ENCODE data around the gene ATAD1. TPM values are rescaled to one million over a fixed set of nuclear protein-coding genes. Genes with fewer than 3 reads are reported as not detected.

The ATAD1 gene, protein sequence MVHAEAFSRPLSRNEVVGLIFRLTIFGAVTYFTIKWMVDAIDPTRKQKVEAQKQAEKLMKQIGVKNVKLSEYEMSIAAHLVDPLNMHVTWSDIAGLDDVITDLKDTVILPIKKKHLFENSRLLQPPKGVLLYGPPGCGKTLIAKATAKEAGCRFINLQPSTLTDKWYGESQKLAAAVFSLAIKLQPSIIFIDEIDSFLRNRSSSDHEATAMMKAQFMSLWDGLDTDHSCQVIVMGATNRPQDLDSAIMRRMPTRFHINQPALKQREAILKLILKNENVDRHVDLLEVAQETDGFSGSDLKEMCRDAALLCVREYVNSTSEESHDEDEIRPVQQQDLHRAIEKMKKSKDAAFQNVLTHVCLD
- 10 to 100 TPM; 49.2 to 49.7 TPM for total RNA-seq
- polyA plus RNA-seq (ENCODE audit: insufficient read length in 6 of 6) = 10 to 100 TPM; 47.6 to 65.0 (median 51.0) TPM
- long read RNA-seq, donor 1, full-length matches to known transcripts = 5 of 19 reads
- long read RNA-seq, donor 1, partial matches to known transcripts = 5 of 19 reads
- long read RNA-seq, donor 1, other reads (novel, unspliced or antisense) = 9 of 19 reads
- long read RNA-seq, donor 2, partial matches to known transcripts = 0 of 16 reads
- long read RNA-seq, donor 2, other reads (novel, unspliced or antisense) = 15 of 16 reads
- long read RNA-seq, donor 3, full-length matches to known transcripts = 3 of 51 reads
- long read RNA-seq, donor 3, partial matches to known transcripts = 41 of 51 reads
- long read RNA-seq, donor 3, other reads (novel, unspliced or antisense) = 7 of 51 reads
- long read RNA-seq, donor 4, partial matches to known transcripts = 2 of 9 reads
- long read RNA-seq, donor 4, other reads (novel, unspliced or antisense) = 6 of 9 reads
- long read RNA-seq, donor 5, full-length matches to known transcripts = 6 of 12 reads
- long read RNA-seq, donor 5, partial matches to known transcripts = 0 of 12 reads
- long read RNA-seq, donor 5, other reads (novel, unspliced or antisense) = 6 of 12 reads
- long read RNA-seq, donor 6, full-length matches to known transcripts = 6 of 17 reads
- long read RNA-seq, donor 6, partial matches to known transcripts = 0 of 17 reads
- long read RNA-seq, donor 6, other reads (novel, unspliced or antisense) = 11 of 17 reads
- long read RNA-seq, donor 7, full-length matches to known transcripts = 4 of 12 reads
- long read RNA-seq, donor 7, partial matches to known transcripts = 0 of 12 reads
- long read RNA-seq, donor 7, other reads (novel, unspliced or antisense) = 8 of 12 reads
- long read RNA-seq, donor 8, full-length matches to known transcripts = 4 of 14 reads
- long read RNA-seq, donor 8, partial matches to known transcripts = 0 of 14 reads
- long read RNA-seq, donor 8, other reads (novel, unspliced or antisense) = 10 of 14 reads
- long read RNA-seq, donor 9 = 0 reads
- long read RNA-seq, donor 10, partial matches to known transcripts = 1 of 8 reads
- long read RNA-seq, donor 10, other reads (novel, unspliced or antisense) = 7 of 8 reads
- long read RNA-seq, donor 11, full-length matches to known transcripts = 9 of 56 reads
- long read RNA-seq, donor 11, partial matches to known transcripts = 28 of 56 reads
- long read RNA-seq, donor 11, other reads (novel, unspliced or antisense) = 19 of 56 reads
- long read RNA-seq, donor 12, full-length matches to known transcripts = 2 of 11 reads
- long read RNA-seq, donor 12, partial matches to known transcripts = 0 of 11 reads
- long read RNA-seq, donor 12, other reads (novel, unspliced or antisense) = 9 of 11 reads

DNA sequence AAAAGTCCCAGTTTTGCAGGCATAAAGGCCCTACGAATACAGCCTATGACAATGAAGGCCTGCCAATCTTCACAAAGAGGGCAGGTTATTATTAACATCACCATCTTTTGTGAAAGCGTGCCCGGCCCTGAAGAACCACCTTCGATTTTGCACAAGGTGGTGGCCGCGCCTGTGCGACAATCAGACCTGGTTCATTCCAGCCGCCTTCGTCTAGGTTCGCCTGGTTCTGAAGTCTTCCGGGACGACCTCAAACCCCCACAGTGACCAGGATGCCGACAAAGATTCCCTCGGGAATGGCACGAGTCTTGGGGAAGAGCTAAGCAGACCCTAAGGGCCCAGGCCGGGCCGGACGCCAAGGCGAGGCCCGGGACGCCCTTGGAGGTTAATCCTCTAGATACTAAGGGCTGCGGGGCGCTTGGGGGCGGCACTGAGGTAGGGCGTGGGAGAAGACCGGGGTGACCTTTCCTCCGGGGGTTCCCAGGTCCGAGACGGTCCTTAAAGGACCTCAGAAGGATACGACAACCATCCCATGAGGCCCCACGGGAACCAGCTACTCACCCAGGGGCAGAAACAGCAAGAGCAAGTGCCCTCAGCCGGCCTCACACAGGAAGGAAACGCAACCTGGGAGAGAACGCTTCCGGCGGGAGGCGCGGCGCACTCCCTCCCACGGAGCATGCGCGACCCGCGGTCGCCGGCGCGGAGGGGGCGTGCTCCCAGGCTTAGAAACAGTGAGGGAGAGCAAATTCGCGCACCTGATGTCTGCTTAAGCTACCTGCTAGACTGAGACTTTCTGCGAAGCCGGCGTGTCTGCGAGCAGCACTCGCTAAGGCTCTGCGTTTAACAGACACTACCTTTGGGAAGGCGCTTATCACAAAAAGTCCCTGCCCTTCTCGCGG lies at the start of gene ATAD1:
ATAD1 (minus strand) TSS at position 618 of the 896 bp plus-strand sequence. CDS start 3,627 bp downstream, outside the sequence.
- intact Hi-C loops (cut with DNase I) = no loop called here
- ATAC-seq (peak; percentile 98), DNase-seq (peak; percentile 75 to 95 (median 89))
- no peaks in the 10 kb centered on the region for H3K27me3 ChIP-seq
- H3K27ac ChIP-seq = peak within 1 kb of the TSS; percentile 77 to 84
- peak within 1 kb of the TSS; percentile 54 to 66 for H3K4me3 ChIP-seq
- peaks cover 0 to 12% of the 10 kb centered on the region in 2 donors for H3K36me3 ChIP-seq
- H3K4me1 ChIP-seq = peaks cover 6 to 33% of the 10 kb centered on the region in 2 donors
- TF ChIP-seq, protein P1, sequence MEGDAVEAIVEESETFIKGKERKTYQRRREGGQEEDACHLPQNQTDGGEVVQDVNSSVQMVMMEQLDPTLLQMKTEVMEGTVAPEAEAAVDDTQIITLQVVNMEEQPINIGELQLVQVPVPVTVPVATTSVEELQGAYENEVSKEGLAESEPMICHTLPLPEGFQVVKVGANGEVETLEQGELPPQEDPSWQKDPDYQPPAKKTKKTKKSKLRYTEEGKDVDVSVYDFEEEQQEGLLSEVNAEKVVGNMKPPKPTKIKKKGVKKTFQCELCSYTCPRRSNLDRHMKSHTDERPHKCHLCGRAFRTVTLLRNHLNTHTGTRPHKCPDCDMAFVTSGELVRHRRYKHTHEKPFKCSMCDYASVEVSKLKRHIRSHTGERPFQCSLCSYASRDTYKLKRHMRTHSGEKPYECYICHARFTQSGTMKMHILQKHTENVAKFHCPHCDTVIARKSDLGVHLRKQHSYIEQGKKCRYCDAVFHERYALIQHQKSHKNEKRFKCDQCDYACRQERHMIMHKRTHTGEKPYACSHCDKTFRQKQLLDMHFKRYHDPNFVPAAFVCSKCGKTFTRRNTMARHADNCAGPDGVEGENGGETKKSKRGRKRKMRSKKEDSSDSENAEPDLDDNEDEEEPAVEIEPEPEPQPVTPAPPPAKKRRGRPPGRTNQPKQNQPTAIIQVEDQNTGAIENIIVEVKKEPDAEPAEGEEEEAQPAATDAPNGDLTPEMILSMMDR (IDR thresholded peaks at IDR 0.05) = peak in 1 of 2 donors; percentile 12
- H3K9me3 ChIP-seq = no peaks in the 10 kb centered on the region

DNA sequence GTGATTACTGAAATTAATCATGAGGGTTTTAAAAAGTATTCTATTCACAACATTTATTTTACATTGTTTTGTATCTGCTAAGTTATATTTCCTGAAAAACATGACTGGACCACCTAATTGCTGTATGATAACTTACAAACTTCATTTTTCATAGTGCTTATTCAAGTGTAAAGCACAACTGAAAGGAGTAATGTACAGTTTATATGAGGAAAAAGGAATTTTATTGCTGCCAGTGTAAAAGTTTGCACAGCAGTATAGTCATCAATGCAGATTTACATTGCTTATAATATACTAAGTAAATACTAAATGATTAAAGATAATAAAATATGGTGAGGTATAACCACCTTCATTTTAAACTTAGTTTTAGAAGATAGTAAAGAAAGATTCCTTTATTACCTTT lies 49.4 kb upstream of the ATAD1 start:
- Histone ChIP-seq H3K27ac (peak overlapping the region; percentile 97 to 99), H3K27me3 (no peaks in the 10 kb centered on the region), H3K36me3 (no peaks in the 10 kb centered on the region), H3K4me3 (peak overlapping the region; percentile 76 to 81), H3K4me1 (peaks cover 10 to 44% of the 10 kb centered on the region in 2 donors), H3K9me3 (no peaks in the 10 kb centered on the region)
- intact Hi-C loops (cut with DNase I) = loop anchor here in 1 of 2 donors (10.0 kb wide), 1 partner anchor 687 kb away; no protein-coding TSS in a partner anchor
- DNase-seq = no peak
- TF ChIP-seq, protein P1 (IDR thresholded peaks at IDR 0.05) = no peak
- ATAC-seq = no peak

DNA sequence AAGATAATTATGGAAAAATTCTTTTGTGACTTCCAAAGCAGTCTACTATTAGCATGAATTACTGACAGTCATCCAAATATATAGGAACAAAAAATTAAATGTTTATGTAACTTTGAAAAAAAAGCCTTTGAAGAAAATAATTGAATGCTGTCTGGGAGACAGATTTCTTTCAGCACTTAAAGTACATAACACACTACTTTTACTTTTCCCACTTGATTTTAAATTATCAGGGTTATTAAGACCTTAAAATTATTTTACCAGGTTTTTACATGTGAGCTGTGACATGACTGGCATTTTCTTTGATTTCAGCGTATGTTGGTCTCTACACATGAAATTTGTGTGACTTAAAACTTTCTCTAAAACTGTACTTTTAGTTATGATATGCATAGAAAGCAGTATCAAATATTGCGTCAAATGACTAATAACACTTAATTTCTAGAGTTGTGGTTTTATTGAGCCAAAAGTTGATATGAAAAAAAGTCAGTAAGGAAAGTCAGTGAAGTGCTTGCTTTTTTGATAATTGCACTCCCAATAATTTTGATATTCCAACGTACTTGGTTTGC lies 48.5 kb upstream of the ATAD1 start:
- H3K4me3 ChIP-seq = peak overlapping the region; percentile 76 to 81
- DNase-seq (no peak), ATAC-seq (no peak)
- H3K9me3 ChIP-seq = no peaks in the 10 kb centered on the region
- peaks cover 10 to 36% of the 10 kb centered on the region in 2 donors for H3K4me1 ChIP-seq
- TF ChIP-seq, protein P1 (IDR thresholded peaks at IDR 0.05) = no peak
- peak overlapping the region; percentile 97 to 99 for H3K27ac ChIP-seq
- H3K36me3 ChIP-seq = no peaks in the 10 kb centered on the region
- no peaks in the 10 kb centered on the region for H3K27me3 ChIP-seq
- intact Hi-C loops (cut with DNase I) = loop anchor here in 1 of 2 donors (10.0 kb wide), 1 partner anchor 688 kb away; no protein-coding TSS in a partner anchor

Data from left lung (tissue), 14 donors.